ENCODE data around the gene SCUBE2.

Gene SCUBE2

DNA sequence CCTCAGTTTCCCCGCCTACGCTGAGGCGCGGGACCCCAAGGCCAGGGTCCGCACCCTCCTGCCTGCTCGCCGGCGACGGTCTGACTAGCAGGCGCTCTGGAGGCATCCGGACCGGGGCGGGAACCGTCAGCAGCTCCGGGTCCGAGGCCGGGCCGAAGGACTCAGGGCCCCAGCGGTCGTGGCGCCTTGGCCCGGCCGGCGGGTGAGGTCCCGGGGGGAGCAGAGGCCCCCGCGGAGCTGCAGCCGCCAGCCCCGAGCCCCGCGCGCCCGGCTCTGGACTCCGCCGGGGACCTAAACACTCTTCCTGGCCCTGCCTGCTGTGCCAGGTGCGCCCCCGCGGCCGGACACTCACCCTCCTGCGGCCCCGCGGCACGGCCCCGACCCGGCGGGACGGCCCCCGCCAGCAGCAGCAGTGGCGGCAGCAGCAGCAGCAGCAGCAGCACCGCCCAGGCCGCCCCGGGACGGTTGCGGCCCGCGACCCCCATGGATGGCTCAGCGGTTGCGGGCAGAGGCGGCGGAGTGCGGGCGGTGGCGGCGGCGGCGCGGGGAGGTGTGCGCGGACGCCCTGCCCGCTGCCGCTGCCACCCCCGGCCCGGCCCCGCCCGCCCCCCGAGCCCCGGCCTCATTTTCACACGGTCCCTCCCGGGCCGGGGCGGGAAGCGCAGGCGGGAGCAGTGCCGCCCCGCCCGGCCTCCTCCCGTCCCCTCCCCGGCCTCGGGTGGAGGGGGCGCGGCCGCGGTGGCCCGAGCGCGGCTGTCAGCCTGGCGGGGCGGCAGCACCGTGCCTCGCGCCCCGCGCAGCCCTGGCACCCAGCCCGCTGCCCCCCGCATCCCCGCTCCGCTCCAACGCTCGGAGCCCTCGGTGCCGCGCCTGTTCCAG lies at the start of gene SCUBE2:
SCUBE2 (minus strand) TSS at position 556 of the 879 bp plus-strand sequence; CDS start at position 485, 71 bp downstream.
- no peak within 1 kb of the TSS for H3K4me3 ChIP-seq (IDR thresholded peaks at IDR 0.05; ENCODE audit: insufficient read depth, low read depth, low read length)
- H3K9ac ChIP-seq: no peak within 1 kb of the TSS
- H3K4me1 ChIP-seq (ENCODE audit: low read depth, poor library complexity, severe bottlenecking): no peaks in the 10 kb centered on the region

DNA sequence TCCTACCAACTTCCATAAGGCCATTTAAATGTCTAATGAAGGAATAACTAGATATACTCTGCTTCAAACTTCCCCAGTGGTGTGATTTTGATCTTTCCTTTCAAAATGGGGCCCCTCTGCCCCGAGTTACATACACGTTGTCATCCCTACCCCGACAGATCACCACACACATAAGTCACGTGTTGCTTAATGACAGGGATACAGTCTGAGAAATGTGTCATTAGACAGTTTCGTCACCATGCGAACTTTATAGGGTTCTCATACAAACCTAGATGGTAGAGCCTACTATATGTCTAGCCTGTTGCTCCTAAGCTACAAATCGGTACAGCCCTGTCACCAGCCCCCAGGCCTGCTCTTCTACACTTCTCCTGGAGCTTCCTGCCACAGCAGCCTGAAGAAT lies 49.8 kb upstream of the SCUBE2 start:
- no peak overlapping the region for H3K27ac ChIP-seq
- no peaks in the 10 kb centered on the region for H4K20me1 ChIP-seq (ENCODE audit: insufficient read depth)
- H3K4me1 ChIP-seq (ENCODE audit: low read depth, poor library complexity, severe bottlenecking): peaks cover 3% of the 10 kb centered on the region
- no peaks in the 10 kb centered on the region for H3K36me3 ChIP-seq (ENCODE audit: insufficient read depth)
- H3K79me2 ChIP-seq (ENCODE audit: insufficient read depth, low read depth): no peaks in the 10 kb centered on the region
- no peak overlapping the region for H3K4me2 ChIP-seq
- H3K9ac ChIP-seq: no peak overlapping the region
- TF ChIP-seq, protein P1, sequence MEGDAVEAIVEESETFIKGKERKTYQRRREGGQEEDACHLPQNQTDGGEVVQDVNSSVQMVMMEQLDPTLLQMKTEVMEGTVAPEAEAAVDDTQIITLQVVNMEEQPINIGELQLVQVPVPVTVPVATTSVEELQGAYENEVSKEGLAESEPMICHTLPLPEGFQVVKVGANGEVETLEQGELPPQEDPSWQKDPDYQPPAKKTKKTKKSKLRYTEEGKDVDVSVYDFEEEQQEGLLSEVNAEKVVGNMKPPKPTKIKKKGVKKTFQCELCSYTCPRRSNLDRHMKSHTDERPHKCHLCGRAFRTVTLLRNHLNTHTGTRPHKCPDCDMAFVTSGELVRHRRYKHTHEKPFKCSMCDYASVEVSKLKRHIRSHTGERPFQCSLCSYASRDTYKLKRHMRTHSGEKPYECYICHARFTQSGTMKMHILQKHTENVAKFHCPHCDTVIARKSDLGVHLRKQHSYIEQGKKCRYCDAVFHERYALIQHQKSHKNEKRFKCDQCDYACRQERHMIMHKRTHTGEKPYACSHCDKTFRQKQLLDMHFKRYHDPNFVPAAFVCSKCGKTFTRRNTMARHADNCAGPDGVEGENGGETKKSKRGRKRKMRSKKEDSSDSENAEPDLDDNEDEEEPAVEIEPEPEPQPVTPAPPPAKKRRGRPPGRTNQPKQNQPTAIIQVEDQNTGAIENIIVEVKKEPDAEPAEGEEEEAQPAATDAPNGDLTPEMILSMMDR (conservative IDR thresholded peaks at IDR 0.05; ENCODE audit: low read depth, low read length): no peak
- no peak overlapping the region for H2AFZ ChIP-seq (ENCODE audit: low read depth)
- H3K4me3 ChIP-seq (IDR thresholded peaks at IDR 0.05; ENCODE audit: insufficient read depth, low read depth, low read length): no peak overlapping the region
- H3K27me3 ChIP-seq (ENCODE audit: insufficient read depth, low read depth): no peaks in the 10 kb centered on the region

More for the DNA sequence above, at the start of gene SCUBE2:
- H3K27ac ChIP-seq: no peak within 1 kb of the TSS
- H3K27me3 ChIP-seq (ENCODE audit: insufficient read depth, low read depth): no peaks in the 10 kb centered on the region
- no peaks in the 10 kb centered on the region for H4K20me1 ChIP-seq (ENCODE audit: insufficient read depth)
- H2AFZ ChIP-seq (ENCODE audit: low read depth): no peak within 1 kb of the TSS
- no peaks in the 10 kb centered on the region for H3K36me3 ChIP-seq (ENCODE audit: insufficient read depth)
- no peak within 1 kb of the TSS for H3K4me2 ChIP-seq
- no peaks in the 10 kb centered on the region for H3K79me2 ChIP-seq (ENCODE audit: insufficient read depth, low read depth)
- TF ChIP-seq, protein P1 (conservative IDR thresholded peaks at IDR 0.05; ENCODE audit: low read depth, low read length): no peak

DNA sequence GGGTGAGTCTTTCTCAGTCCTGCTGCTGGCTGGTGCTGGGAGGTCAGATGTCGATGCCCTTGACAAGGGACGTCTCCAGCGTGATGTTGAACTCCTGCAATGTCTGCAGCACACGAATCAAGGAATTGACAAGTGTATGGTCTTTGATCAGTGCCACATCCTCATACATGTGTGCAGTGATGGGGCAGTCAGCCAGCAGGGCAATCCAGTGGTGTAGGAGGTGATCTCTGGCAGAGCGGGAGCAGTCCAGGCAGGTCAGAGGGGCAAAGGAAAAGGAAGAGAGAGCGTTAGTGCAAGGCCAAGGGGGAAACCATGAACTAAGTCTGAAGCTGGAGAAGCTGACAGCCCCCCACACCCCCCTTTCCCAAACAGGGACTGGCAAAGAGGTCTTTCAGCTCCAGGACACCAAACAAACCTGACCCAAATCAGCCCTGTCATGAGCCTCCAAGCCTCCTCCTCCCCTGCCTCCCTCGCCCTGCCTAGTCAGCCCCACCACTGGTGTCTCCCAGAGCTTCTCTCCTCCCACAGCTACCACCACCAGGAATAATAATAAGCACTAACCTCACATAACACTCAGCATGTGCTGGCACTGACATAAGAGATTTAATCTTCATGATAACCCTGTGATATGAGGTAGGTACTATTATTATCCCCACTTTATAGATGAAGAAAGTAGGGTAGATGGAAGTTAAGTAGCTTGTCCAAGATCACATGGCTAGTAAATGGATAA lies 48.4 kb upstream of the SCUBE2 start:
- no peak overlapping the region for H2AFZ ChIP-seq (ENCODE audit: low read depth)
- H3K4me3 ChIP-seq (IDR thresholded peaks at IDR 0.05; ENCODE audit: insufficient read depth, low read depth, low read length): no peak overlapping the region
- H4K20me1 ChIP-seq (ENCODE audit: insufficient read depth): no peaks in the 10 kb centered on the region
- no peaks in the 10 kb centered on the region for H3K27me3 ChIP-seq (ENCODE audit: insufficient read depth, low read depth)
- H3K79me2 ChIP-seq (ENCODE audit: insufficient read depth, low read depth): no peaks in the 10 kb centered on the region
- H3K4me1 ChIP-seq (ENCODE audit: low read depth, poor library complexity, severe bottlenecking): peaks cover 3% of the 10 kb centered on the region
- no peak overlapping the region for H3K4me2 ChIP-seq
- TF ChIP-seq, protein P1 (conservative IDR thresholded peaks at IDR 0.05; ENCODE audit: low read depth, low read length): no peak
- no peak overlapping the region for H3K9ac ChIP-seq
- H3K36me3 ChIP-seq (ENCODE audit: insufficient read depth): no peaks in the 10 kb centered on the region
- no peak overlapping the region for H3K27ac ChIP-seq

DNA sequence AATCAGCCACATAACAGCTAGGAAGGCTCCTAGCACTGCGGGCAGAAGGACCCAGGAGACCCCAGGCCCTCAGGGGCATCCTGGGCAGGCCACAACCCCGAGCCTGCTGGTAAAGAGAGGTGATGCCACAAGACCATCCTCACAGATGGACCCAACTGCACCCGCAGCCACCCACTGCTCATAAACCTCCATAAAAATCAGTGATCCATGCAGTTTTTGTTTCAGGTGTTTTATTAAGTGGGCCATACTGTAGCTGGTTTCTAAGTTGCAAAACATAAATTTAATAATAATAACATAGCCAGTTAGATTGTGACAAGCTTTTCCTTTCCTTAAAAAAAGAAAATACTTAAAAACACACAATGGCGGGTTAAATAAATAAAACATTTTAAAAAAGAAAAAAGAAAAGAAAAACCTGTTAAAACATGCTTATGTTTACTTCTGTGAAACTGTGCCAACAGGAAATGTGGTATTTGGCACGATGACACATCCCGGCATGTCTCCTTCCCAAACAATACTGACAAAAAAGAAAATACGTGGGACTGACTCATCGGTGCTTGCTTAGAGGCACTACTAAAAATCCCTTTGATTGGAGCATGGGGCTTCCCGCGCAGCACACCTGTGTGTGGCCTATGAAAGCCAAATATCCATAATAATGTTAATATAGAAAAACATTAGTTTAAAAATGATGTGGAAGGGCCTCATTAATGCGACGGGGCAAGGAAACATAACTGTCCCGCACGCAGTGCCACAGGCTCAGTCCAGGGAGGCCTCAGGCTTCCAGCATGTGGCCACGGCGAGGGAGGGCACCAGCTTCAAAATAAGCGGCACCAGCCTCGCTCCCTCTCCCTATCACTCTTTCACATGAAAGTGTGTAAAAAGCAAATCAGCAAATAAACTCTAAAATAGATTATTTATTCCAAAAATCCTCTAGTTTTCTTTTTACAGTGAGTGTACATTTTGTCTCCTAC lies 47.5 kb upstream of the SCUBE2 start:
- Histone ChIP-seq H3K79me2 (ENCODE audit: insufficient read depth, low read depth) (no peaks in the 10 kb centered on the region), H3K4me2 (no peak overlapping the region), H2AFZ (ENCODE audit: low read depth) (no peak overlapping the region), H3K9ac (no peak overlapping the region), H3K36me3 (ENCODE audit: insufficient read depth) (no peaks in the 10 kb centered on the region), H3K27ac (no peak overlapping the region), H3K4me3 (IDR thresholded peaks at IDR 0.05; ENCODE audit: insufficient read depth, low read depth, low read length) (no peak overlapping the region), H3K4me1 (ENCODE audit: low read depth, poor library complexity, severe bottlenecking) (peaks cover 3% of the 10 kb centered on the region), H3K27me3 (ENCODE audit: insufficient read depth, low read depth) (no peaks in the 10 kb centered on the region), H4K20me1 (ENCODE audit: insufficient read depth) (no peaks in the 10 kb centered on the region)
- TF ChIP-seq, protein P1 (conservative IDR thresholded peaks at IDR 0.05; ENCODE audit: low read depth, low read length): no peak

Measured in KMS-11 (cell line).